HT1080 (cell line): ENCODE results near the gene BLZF1. TPM values are rescaled to one million over a fixed set of nuclear protein-coding genes. Genes with fewer than 3 reads are reported as not detected.
"Not testable (repeated sequence)": the region's sequence is repeated elsewhere in the genome, so short reads cannot be mapped to it uniquely, and the experiment has no call there.

ENCODE experiments used
- DNase-seq: peaks from one replicate; pipeline ENCODE4 v3.0.0-alpha.2; 2015; ENCODE audit warnings: low read depth
- polyA plus RNA-seq, 2 experiments: library from polyadenylated mRNA; depleted of rRNA; stranded (reverse); fragments of >200 nt; gene quantifications; 2 replicates each; pipeline ENCODE4 v1.2.3, GENCODE V29; 2015
- total RNA-seq: library from RNA; depleted of rRNA; stranded (reverse); fragments of >200 nt; shearing (Covaris generic); gene quantifications from 2 replicates; pipeline ENCODE4 v1.2.3, GENCODE V29; 2014; rRNA removed

The BLZF1 gene
- 26.4 and 31.3 TPM in 2 replicates for total RNA-seq
- polyA plus RNA-seq (2015; cell fraction: cytosol; rRNA removed), result 31.5 and 35.8 TPM in 2 replicates
- polyA plus RNA-seq (2015; cell fraction: nucleus; rRNA removed), result 59.9 and 66.9 TPM in 2 replicates

- DNase-seq, result peak; percentile 98
These were observed at the start of gene BLZF1, which contains the start of gene NME7 for GRCh38 chr1:169367686-169368405. Gene BLZF1, plus strand, starts transcription at chr1:169368195. Its CDS starts 1,328 bp downstream, at chr1:169369523. Gene NME7, minus strand, starts transcription at chr1:169367797. Its CDS starts 87 bp downstream, at chr1:169367710.

GRCh38 chr1:169318536-169319244 lies 49.3 kb upstream of the BLZF1 start:
- no peak for DNase-seq

- peak; percentile 64 for DNase-seq
These were observed 46.5 kb upstream of the BLZF1 start for GRCh38 chr1:169321539-169321938.

GRCh38 chr1:169322138-169322537 lies 45.9 kb upstream of the BLZF1 start:
- no peak for DNase-seq

GRCh38 chr1:169325117-169325516 lies 42.9 kb upstream of the BLZF1 start:
- no peak for DNase-seq

- peak; percentile 1 for DNase-seq
These were observed 41.6 kb upstream of the BLZF1 start for GRCh38 chr1:169326261-169326955.

- DNase-seq, result peak; percentile 66
These were observed 41.1 kb upstream of the BLZF1 start for GRCh38 chr1:169326956-169327268.

- DNase-seq, result no peak
These were observed 40.1 kb upstream of the BLZF1 start for GRCh38 chr1:169327875-169328274.

GRCh38 chr1:169329383-169329782 lies 38.6 kb upstream of the BLZF1 start:
- no peak for DNase-seq

- DNase-seq, result no peak
These were observed 37.1 kb upstream of the BLZF1 start for GRCh38 chr1:169330927-169331326.

GRCh38 chr1:169334727-169335126 lies 33.3 kb upstream of the BLZF1 start:
- not testable (repeated sequence) for DNase-seq

- not testable (repeated sequence) for DNase-seq
These were observed 30.9 kb upstream of the BLZF1 start for GRCh38 chr1:169336947-169337715.

GRCh38 chr1:169338617-169339016 lies 29.4 kb upstream of the BLZF1 start:
- no peak for DNase-seq

- DNase-seq, result no peak
These were observed 28.2 kb upstream of the BLZF1 start for GRCh38 chr1:169339773-169340172.

- DNase-seq, result no peak
These were observed 27.1 kb upstream of the BLZF1 start for GRCh38 chr1:169340882-169341281.

- not testable (repeated sequence) for DNase-seq
These were observed 25.9 kb upstream of the BLZF1 start for GRCh38 chr1:169342096-169342495.

GRCh38 chr1:169345511-169345910 lies 22.5 kb upstream of the BLZF1 start:
- DNase-seq, result no peak

- no peak for DNase-seq
These were observed 21.9 kb upstream of the BLZF1 start for GRCh38 chr1:169346036-169346589.

GRCh38 chr1:169347688-169348382 lies 20.2 kb upstream of the BLZF1 start:
- no peak for DNase-seq

- DNase-seq, result peak; percentile 36
These were observed 19.5 kb upstream of the BLZF1 start for GRCh38 chr1:169348383-169349036.
